Activated CD4-positive, alpha-beta T cell treated with anti-CD3 and anti-CD28 coated beads, Interleukin-2, amount 10 ng/mL, durations not matched to agents 7 days and 5 days (primary cell): ENCODE data around the gene MYO16. TPM values are rescaled to one million over a fixed set of nuclear protein-coding genes. Genes with fewer than 3 reads are reported as not detected.

Experiments
- CTCF ChIA-PET: fragments of 350-600 bp; sonication (Branson Sonifier 250); formaldehyde crosslinking; loops from one replicate; lab custom pipeline; 2021; ENCODE audit warnings: antibody characterized with exemption; lab: Charles Lee
- POLR2A ChIA-PET: fragments of 350-600 bp; sonication (Branson Sonifier 250); formaldehyde crosslinking; loops from one replicate; lab custom pipeline; 2021; ENCODE audit warnings: antibody characterized with exemption; lab: Charles Lee
- DNase-seq: peaks from one replicate; pipeline ENCODE4 v3.0.0-alpha.2; 2020
- H3K27ac Mint-ChIP-seq: one replicate; pipeline ENCODE4 v1.8.0; 2021; ENCODE audit warnings: mild to moderate bottlenecking, moderate library complexity, mixed read lengths
- H3K27me3 Mint-ChIP-seq: one replicate; pipeline ENCODE4 v1.8.0; 2021; ENCODE audit warnings: mixed read lengths
- H3K36me3 Mint-ChIP-seq: one replicate; pipeline ENCODE4 v1.8.0; 2021; ENCODE audit warnings: low read depth, mixed read lengths
- H3K4me1 Mint-ChIP-seq: one replicate; pipeline ENCODE4 v1.8.0; 2021; ENCODE audit warnings: mixed read lengths
- H3K4me3 Mint-ChIP-seq: one replicate; pipeline ENCODE4 v1.8.0; 2021; ENCODE audit warnings: mild to moderate bottlenecking, moderate library complexity, mixed read lengths
- H3K9me3 Mint-ChIP-seq: one replicate; pipeline ENCODE4 v1.8.0; 2021; ENCODE audit warnings: mixed read lengths
- total RNA-seq, 2 experiments: library from RNA; stranded (reverse); gene quantifications; one replicate each; pipeline ENCODE4 v1.2.3, GENCODE V29; 2021

Gene MYO16
- total RNA-seq, 2 experiments from 2014 or later, result not detected

- H3K36me3 Mint-ChIP-seq, result no peaks in the 10 kb centered on the region
- CTCF ChIA-PET, result no interaction called here
- H3K27me3 Mint-ChIP-seq, result no peaks in the 10 kb centered on the region
- no peaks in the 10 kb centered on the region for H3K9me3 Mint-ChIP-seq
- POLR2A ChIA-PET, result no interaction called here
- H3K4me3 Mint-ChIP-seq, result no peak overlapping the region
- H3K4me1 Mint-ChIP-seq, result no peaks in the 10 kb centered on the region
- no peak for DNase-seq
- H3K27ac Mint-ChIP-seq, result no peak overlapping the region
Measured at GRCh38 chr13:108795841-108796240, 166.4 kb downstream of the MYO16 start.

GRCh38 chr13:108797354-108797753, 167.9 kb downstream of the MYO16 start:
- ChIA-PET CTCF (no interaction called here), POLR2A (no interaction called here)
- H3K27me3 Mint-ChIP-seq, result no peaks in the 10 kb centered on the region

GRCh38 chr13:108807841-108808240, 178.4 kb downstream of the MYO16 start:
- POLR2A ChIA-PET, result no interaction called here
- CTCF ChIA-PET, result interaction anchor here (0.6 kb wide), 1 partner anchor 354 kb away, joined by 3 read pairs; no protein-coding TSS in a partner anchor
- no peaks in the 10 kb centered on the region for H3K4me1 Mint-ChIP-seq
- H3K9me3 Mint-ChIP-seq, result no peaks in the 10 kb centered on the region
- H3K4me3 Mint-ChIP-seq, result no peak overlapping the region
- H3K27me3 Mint-ChIP-seq, result no peaks in the 10 kb centered on the region
- no peaks in the 10 kb centered on the region for H3K36me3 Mint-ChIP-seq
- DNase-seq, result no peak
- H3K27ac Mint-ChIP-seq, result no peak overlapping the region

More at GRCh38 chr13:108797354-108797753, 167.9 kb downstream of the MYO16 start:
- no peak for DNase-seq
- H3K4me1 Mint-ChIP-seq, result no peaks in the 10 kb centered on the region
- no peaks in the 10 kb centered on the region for H3K9me3 Mint-ChIP-seq
- no peak overlapping the region for H3K4me3 Mint-ChIP-seq
- no peak overlapping the region for H3K27ac Mint-ChIP-seq
- no peaks in the 10 kb centered on the region for H3K36me3 Mint-ChIP-seq

GRCh38 chr13:108812165-108812564, 182.8 kb downstream of the MYO16 start:
- H3K36me3 Mint-ChIP-seq, result no peaks in the 10 kb centered on the region
- H3K4me1 Mint-ChIP-seq, result no peaks in the 10 kb centered on the region

GRCh38 chr13:108812661-108813060, 183.2 kb downstream of the MYO16 start:
- H3K27me3 Mint-ChIP-seq, result no peaks in the 10 kb centered on the region
- H3K27ac Mint-ChIP-seq, result no peak overlapping the region
- H3K36me3 Mint-ChIP-seq, result no peaks in the 10 kb centered on the region
- H3K4me3 Mint-ChIP-seq, result no peak overlapping the region
- H3K9me3 Mint-ChIP-seq, result no peaks in the 10 kb centered on the region
- DNase-seq, result no peak
- CTCF ChIA-PET, result no interaction called here
- POLR2A ChIA-PET, result no interaction called here
- H3K4me1 Mint-ChIP-seq, result no peaks in the 10 kb centered on the region

More at GRCh38 chr13:108812165-108812564, 182.8 kb downstream of the MYO16 start:
- no peak for DNase-seq
- CTCF ChIA-PET, result no interaction called here
- H3K27me3 Mint-ChIP-seq, result no peaks in the 10 kb centered on the region
- no peak overlapping the region for H3K4me3 Mint-ChIP-seq
- POLR2A ChIA-PET, result no interaction called here
- H3K9me3 Mint-ChIP-seq, result no peaks in the 10 kb centered on the region
- no peak overlapping the region for H3K27ac Mint-ChIP-seq

GRCh38 chr13:108813587-108814170, 184.3 kb downstream of the MYO16 start:
- POLR2A ChIA-PET, result no interaction called here
- Mint-ChIP-seq H3K36me3 (no peaks in the 10 kb centered on the region), H3K27ac (no peak overlapping the region), H3K4me3 (no peak overlapping the region), H3K4me1 (no peaks in the 10 kb centered on the region), H3K9me3 (no peaks in the 10 kb centered on the region), H3K27me3 (no peaks in the 10 kb centered on the region)
- CTCF ChIA-PET, result no interaction called here
- DNase-seq, result no peak

- H3K27ac Mint-ChIP-seq, result no peak overlapping the region
- H3K4me3 Mint-ChIP-seq, result no peak overlapping the region
- H3K4me1 Mint-ChIP-seq, result no peaks in the 10 kb centered on the region
- ChIA-PET POLR2A (no interaction called here), CTCF (no interaction called here)
- no peaks in the 10 kb centered on the region for H3K27me3 Mint-ChIP-seq
- no peaks in the 10 kb centered on the region for H3K9me3 Mint-ChIP-seq
- no peaks in the 10 kb centered on the region for H3K36me3 Mint-ChIP-seq
- DNase-seq, result no peak
Measured at GRCh38 chr13:108816375-108816774, 187.0 kb downstream of the MYO16 start.

- ChIA-PET CTCF (no interaction called here), POLR2A (no interaction called here)
- Mint-ChIP-seq H3K4me1 (no peaks in the 10 kb centered on the region), H3K27me3 (no peaks in the 10 kb centered on the region), H3K9me3 (peaks cover 4% of the 10 kb centered on the region), H3K36me3 (no peaks in the 10 kb centered on the region), H3K4me3 (no peak overlapping the region), H3K27ac (no peak overlapping the region)
- DNase-seq, result no peak
Measured at GRCh38 chr13:108827646-108828045, 198.2 kb downstream of the MYO16 start.

- Mint-ChIP-seq H3K36me3 (no peaks in the 10 kb centered on the region), H3K4me1 (no peaks in the 10 kb centered on the region), H3K27me3 (no peaks in the 10 kb centered on the region), H3K4me3 (no peak overlapping the region), H3K27ac (no peak overlapping the region), H3K9me3 (peaks cover 4% of the 10 kb centered on the region)
- ChIA-PET POLR2A (no interaction called here), CTCF (no interaction called here)
- DNase-seq, result no peak
Measured at GRCh38 chr13:108828086-108828815, 198.8 kb downstream of the MYO16 start.

GRCh38 chr13:108830916-108831315, 201.5 kb downstream of the MYO16 start:
- H3K27ac Mint-ChIP-seq, result no peak overlapping the region
- no peak overlapping the region for H3K4me3 Mint-ChIP-seq
- POLR2A ChIA-PET, result no interaction called here
- H3K36me3 Mint-ChIP-seq, result no peaks in the 10 kb centered on the region
- H3K9me3 Mint-ChIP-seq, result peaks cover 4% of the 10 kb centered on the region
- CTCF ChIA-PET, result no interaction called here
- DNase-seq, result no peak
- H3K27me3 Mint-ChIP-seq, result no peaks in the 10 kb centered on the region
- H3K4me1 Mint-ChIP-seq, result no peaks in the 10 kb centered on the region

- CTCF ChIA-PET, result no interaction called here
- Mint-ChIP-seq H3K9me3 (peaks cover 4% of the 10 kb centered on the region), H3K4me3 (no peak overlapping the region), H3K36me3 (no peaks in the 10 kb centered on the region), H3K27ac (no peak overlapping the region), H3K27me3 (no peaks in the 10 kb centered on the region), H3K4me1 (no peaks in the 10 kb centered on the region)
- no peak for DNase-seq
- POLR2A ChIA-PET, result no interaction called here
Measured at GRCh38 chr13:108833531-108833930, 204.1 kb downstream of the MYO16 start.

GRCh38 chr13:108834193-108834592, 204.8 kb downstream of the MYO16 start:
- Mint-ChIP-seq H3K4me3 (no peak overlapping the region), H3K4me1 (no peaks in the 10 kb centered on the region), H3K9me3 (peaks cover 3% of the 10 kb centered on the region), H3K27me3 (no peaks in the 10 kb centered on the region), H3K36me3 (no peaks in the 10 kb centered on the region), H3K27ac (no peak overlapping the region)
- DNase-seq, result no peak
- POLR2A ChIA-PET, result no interaction called here
- CTCF ChIA-PET, result no interaction called here

GRCh38 chr13:108835083-108835482, 205.7 kb downstream of the MYO16 start:
- DNase-seq, result no peak
- Mint-ChIP-seq H3K36me3 (no peaks in the 10 kb centered on the region), H3K4me3 (no peak overlapping the region), H3K27me3 (no peaks in the 10 kb centered on the region), H3K4me1 (no peaks in the 10 kb centered on the region), H3K27ac (no peak overlapping the region), H3K9me3 (no peaks in the 10 kb centered on the region)
- ChIA-PET CTCF (no interaction called here), POLR2A (no interaction called here)

- no peak overlapping the region for H3K4me3 Mint-ChIP-seq
- H3K27me3 Mint-ChIP-seq, result no peaks in the 10 kb centered on the region
- no peaks in the 10 kb centered on the region for H3K36me3 Mint-ChIP-seq
- no peak for DNase-seq
- CTCF ChIA-PET, result no interaction called here
- no peaks in the 10 kb centered on the region for H3K4me1 Mint-ChIP-seq
- no peak overlapping the region for H3K27ac Mint-ChIP-seq
- POLR2A ChIA-PET, result no interaction called here
- H3K9me3 Mint-ChIP-seq, result no peaks in the 10 kb centered on the region
Measured at GRCh38 chr13:108850691-108851090, 221.3 kb downstream of the MYO16 start.
